Brain microvascular endothelial cell (primary cell): ENCODE data around the gene OR14C36.

Experiments
- DNase-seq: peaks from one replicate; pipeline ENCODE4 v3.0.0-alpha.2; 2020
- H3K27ac ChIP-seq: fragments of 250-450 bp; sonication (Bioruptor Pico); 2 replicates; pipeline ENCODE4 v1.5.1; 2020; ENCODE audit warnings: mild to moderate bottlenecking, moderate library complexity
- H3K27me3 ChIP-seq: fragments of 250-450 bp; sonication (Bioruptor Pico); replicated peaks from 2 replicates; pipeline ENCODE4 v1.5.1; 2020; ENCODE audit warnings: mild to moderate bottlenecking
- H3K36me3 ChIP-seq: fragments of 250-450 bp; sonication (Bioruptor Pico); replicated peaks from 2 replicates; pipeline ENCODE4 v1.5.1; 2020; ENCODE audit warnings: mild to moderate bottlenecking
- H3K4me3 ChIP-seq: 2 replicates; pipeline ENCODE4 v1.5.1; 2011; ENCODE audit warnings: low read depth, mild to moderate bottlenecking, control low read depth, low read length, moderate library complexity
- in situ Hi-C: cut with HindIII; loops from 2 replicates; pipeline ENCODE4 v1.10.0; 2017; ENCODE audit warnings: low sequenced_read_pairs, low pct_ligation_motif_present
- TF ChIP-seq, protein P1 (sequence below): IDR thresholded peaks from 2 replicates; pipeline ENCODE4 v1.5.1; 2011; ENCODE audit warnings: low read depth, mild to moderate bottlenecking, moderate library complexity, low read length, control low read depth, inconsistent platforms; ENCODE audit errors: missing control alignments

OR14C36 gene

GRCh38 chr1:248375446-248375845, 26.9 kb downstream of the OR14C36 start, which contains the start of gene OR2T6:
OR2T6 (plus strand) TSS chr1:248375746; CDS start chr1:248387609, 11,863 bp downstream.
- DNase-seq = no peak
- in situ Hi-C loops = no loop called here
- Histone ChIP-seq H3K27ac (no peak within 1 kb of the TSS), H3K27me3 (no peaks in the 10 kb centered on the region), H3K4me3 (no peak within 1 kb of the TSS), H3K36me3 (no peaks in the 10 kb centered on the region)
- TF ChIP-seq, protein P1, sequence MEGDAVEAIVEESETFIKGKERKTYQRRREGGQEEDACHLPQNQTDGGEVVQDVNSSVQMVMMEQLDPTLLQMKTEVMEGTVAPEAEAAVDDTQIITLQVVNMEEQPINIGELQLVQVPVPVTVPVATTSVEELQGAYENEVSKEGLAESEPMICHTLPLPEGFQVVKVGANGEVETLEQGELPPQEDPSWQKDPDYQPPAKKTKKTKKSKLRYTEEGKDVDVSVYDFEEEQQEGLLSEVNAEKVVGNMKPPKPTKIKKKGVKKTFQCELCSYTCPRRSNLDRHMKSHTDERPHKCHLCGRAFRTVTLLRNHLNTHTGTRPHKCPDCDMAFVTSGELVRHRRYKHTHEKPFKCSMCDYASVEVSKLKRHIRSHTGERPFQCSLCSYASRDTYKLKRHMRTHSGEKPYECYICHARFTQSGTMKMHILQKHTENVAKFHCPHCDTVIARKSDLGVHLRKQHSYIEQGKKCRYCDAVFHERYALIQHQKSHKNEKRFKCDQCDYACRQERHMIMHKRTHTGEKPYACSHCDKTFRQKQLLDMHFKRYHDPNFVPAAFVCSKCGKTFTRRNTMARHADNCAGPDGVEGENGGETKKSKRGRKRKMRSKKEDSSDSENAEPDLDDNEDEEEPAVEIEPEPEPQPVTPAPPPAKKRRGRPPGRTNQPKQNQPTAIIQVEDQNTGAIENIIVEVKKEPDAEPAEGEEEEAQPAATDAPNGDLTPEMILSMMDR = no peak

DNA sequence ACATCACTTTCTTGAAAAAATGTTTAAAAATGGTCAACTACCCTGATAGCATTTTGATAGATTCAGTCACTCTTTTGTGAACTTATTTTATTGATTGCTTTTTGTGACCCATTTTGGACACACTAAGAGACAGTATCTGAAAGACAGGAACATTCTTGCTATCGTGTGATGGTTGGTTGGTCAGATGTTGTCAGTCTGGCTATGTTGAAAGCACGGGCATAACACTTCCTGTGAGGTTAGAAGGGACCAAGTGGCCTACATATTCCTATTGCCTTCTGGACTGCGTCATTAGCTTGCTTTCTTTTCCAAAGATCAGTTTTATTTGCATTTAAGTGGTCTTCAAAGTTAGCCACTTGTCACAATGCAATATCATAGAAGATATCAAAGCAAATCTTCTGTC, 28.3 kb downstream of the OR14C36 start:
- Histone ChIP-seq H3K27ac (no peak overlapping the region), H3K27me3 (no peaks in the 10 kb centered on the region), H3K4me3 (no peak overlapping the region), H3K36me3 (no peaks in the 10 kb centered on the region)
- TF ChIP-seq, protein P1 = no peak
- in situ Hi-C loops = no loop called here
- no peak for DNase-seq

- Histone ChIP-seq H3K4me3 (no peak overlapping the region), H3K27me3 (no peaks in the 10 kb centered on the region), H3K27ac (no peak overlapping the region), H3K36me3 (no peaks in the 10 kb centered on the region)
- in situ Hi-C loops = no loop called here
- no peak for DNase-seq
- TF ChIP-seq, protein P1 = no peak
Observed at GRCh38 chr1:248380854-248381253, 32.3 kb downstream of the OR14C36 start.

- in situ Hi-C loops = no loop called here
- Histone ChIP-seq H3K27ac (no peak overlapping the region), H3K27me3 (no peaks in the 10 kb centered on the region), H3K4me3 (no peak overlapping the region), H3K36me3 (no peaks in the 10 kb centered on the region)
- DNase-seq = no peak
- TF ChIP-seq, protein P1 = no peak
Observed at GRCh38 chr1:248388426-248388825, 39.9 kb downstream of the OR14C36 start.

DNA sequence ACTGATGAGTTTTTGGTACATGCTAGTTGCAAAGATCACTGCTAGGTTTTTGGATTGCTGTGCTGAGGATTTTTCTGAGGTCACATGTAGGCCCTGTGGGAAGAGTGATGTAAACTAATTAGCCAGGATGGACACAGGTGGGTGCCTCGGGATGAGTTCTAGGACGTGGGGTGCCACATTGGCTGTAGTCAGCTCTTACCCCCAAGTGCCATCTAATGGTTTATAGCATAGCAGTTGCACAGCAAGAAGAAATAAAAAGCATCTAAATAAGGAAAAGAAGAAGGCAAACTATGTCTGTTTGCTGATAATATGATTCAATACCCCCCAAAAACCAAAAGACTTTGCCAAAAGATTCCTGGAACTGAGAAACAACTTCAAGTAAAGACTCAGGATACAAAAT, 44.5 kb downstream of the OR14C36 start:
- DNase-seq = no peak
- no peak overlapping the region for H3K27ac ChIP-seq
- TF ChIP-seq, protein P1 = no peak
- no peaks in the 10 kb centered on the region for H3K27me3 ChIP-seq
- in situ Hi-C loops = no loop called here
- H3K4me3 ChIP-seq = no peak overlapping the region
- no peaks in the 10 kb centered on the region for H3K36me3 ChIP-seq
